Measurements from ENCODE around the gene TUG1.

Gene TUG1

GRCh38 chr22:30994960-30995359 is 25.9 kb downstream of the TUG1 start:
- DNase-seq (ENCODE audit: low read depth): no peak
- H3K4me3 ChIP-seq (replicated peaks; ENCODE audit: low read depth, low read length): no peak overlapping the region
- TF ChIP-seq, protein P1, sequence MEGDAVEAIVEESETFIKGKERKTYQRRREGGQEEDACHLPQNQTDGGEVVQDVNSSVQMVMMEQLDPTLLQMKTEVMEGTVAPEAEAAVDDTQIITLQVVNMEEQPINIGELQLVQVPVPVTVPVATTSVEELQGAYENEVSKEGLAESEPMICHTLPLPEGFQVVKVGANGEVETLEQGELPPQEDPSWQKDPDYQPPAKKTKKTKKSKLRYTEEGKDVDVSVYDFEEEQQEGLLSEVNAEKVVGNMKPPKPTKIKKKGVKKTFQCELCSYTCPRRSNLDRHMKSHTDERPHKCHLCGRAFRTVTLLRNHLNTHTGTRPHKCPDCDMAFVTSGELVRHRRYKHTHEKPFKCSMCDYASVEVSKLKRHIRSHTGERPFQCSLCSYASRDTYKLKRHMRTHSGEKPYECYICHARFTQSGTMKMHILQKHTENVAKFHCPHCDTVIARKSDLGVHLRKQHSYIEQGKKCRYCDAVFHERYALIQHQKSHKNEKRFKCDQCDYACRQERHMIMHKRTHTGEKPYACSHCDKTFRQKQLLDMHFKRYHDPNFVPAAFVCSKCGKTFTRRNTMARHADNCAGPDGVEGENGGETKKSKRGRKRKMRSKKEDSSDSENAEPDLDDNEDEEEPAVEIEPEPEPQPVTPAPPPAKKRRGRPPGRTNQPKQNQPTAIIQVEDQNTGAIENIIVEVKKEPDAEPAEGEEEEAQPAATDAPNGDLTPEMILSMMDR (IDR thresholded peaks at IDR 0.05; ENCODE audit: low read length, missing control alignments): no peak

GRCh38 chr22:30996462-30996861 is 27.4 kb downstream of the TUG1 start:
- H3K4me3 ChIP-seq (replicated peaks; ENCODE audit: low read depth, low read length): no peak overlapping the region
- no peak for DNase-seq (ENCODE audit: low read depth)

DNA sequence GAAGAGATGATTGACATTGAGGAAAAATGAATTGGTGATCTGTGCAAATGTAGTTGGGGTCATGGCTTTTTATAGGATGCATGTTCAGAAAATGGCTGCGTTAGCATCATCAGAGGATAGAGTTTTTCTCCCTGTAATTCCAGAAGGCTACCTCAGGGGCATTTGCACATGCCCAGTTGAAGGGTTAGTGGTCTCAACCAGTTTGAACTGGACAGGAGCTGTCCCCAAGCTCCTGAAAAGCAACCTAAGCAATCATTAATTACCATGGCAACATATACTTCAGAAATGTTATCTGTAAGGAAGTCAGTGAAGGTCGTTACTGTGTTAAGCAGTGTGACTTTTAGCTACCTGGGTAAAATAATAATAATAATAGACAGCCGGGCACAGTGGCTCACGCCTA is 29.3 kb downstream of the TUG1 start:
- no peak overlapping the region for H3K4me3 ChIP-seq (replicated peaks; ENCODE audit: low read depth, low read length)
- DNase-seq (ENCODE audit: low read depth): no peak
- TF ChIP-seq, protein P1 (IDR thresholded peaks at IDR 0.05; ENCODE audit: low read length, missing control alignments): no peak

More at GRCh38 chr22:30996462-30996861, 27.4 kb downstream of the TUG1 start:
- TF ChIP-seq, protein P1 (IDR thresholded peaks at IDR 0.05; ENCODE audit: low read length, missing control alignments): no peak

DNA sequence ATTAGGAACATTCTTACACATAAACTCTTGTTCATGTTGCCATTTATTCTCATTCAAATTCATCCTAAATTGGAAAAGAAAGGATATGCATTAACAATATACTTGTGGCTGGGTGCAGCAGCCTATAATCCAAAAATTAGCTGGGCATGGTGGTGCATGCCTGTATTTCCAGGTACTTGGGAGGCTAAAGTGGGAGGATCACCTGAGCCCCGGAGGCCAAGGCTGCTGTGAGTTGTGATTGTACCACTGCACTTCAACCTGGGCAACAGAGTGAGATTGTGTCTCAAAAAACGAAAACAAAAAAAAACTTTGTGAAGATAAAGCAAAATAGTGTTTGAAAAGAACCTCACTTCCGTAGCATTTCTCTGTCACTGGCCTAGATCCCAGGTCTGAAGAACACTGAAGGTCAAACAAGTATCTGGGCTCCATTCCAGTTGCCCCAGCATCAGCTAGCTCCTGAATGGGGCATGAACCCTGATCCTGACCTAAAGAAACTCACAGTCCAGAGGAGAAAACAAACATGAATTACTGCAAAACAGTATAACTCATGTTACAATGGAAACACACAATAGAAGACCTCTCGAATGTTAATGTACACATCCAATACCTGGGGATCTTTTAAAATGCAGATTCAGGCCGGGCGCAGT is 32.2 kb downstream of the TUG1 start:
- no peak for DNase-seq (ENCODE audit: low read depth)
- TF ChIP-seq, protein P1 (IDR thresholded peaks at IDR 0.05; ENCODE audit: low read length, missing control alignments): no peak
- no peak overlapping the region for H3K4me3 ChIP-seq (replicated peaks; ENCODE audit: low read depth, low read length)

- no peak for DNase-seq (ENCODE audit: low read depth)
- TF ChIP-seq, protein P1 (IDR thresholded peaks at IDR 0.05; ENCODE audit: low read length, missing control alignments): no peak
- no peak overlapping the region for H3K4me3 ChIP-seq (replicated peaks; ENCODE audit: low read depth, low read length)
Measured at GRCh38 chr22:31005535-31005934, 36.5 kb downstream of the TUG1 start.

GRCh38 chr22:31019191-31019930 is 50.3 kb downstream of the TUG1 start:
- no peak overlapping the region for H3K4me3 ChIP-seq (replicated peaks; ENCODE audit: low read depth, low read length)
- DNase-seq (ENCODE audit: low read depth): no peak
- TF ChIP-seq, protein P1 (IDR thresholded peaks at IDR 0.05; ENCODE audit: low read length, missing control alignments): no peak

All from fibroblast of pulmonary artery (primary cell).